Measurements from ENCODE around the gene VIM. TPM values are rescaled to one million over a fixed set of nuclear protein-coding genes. Genes with fewer than 3 reads are reported as not detected.

Gene VIM
- total and polyA plus RNA-seq, 10 of the 15 experiments (the other 5 are each of a cell fraction or from before 2014, with no cell fraction given): 44.2 to 287 (median 188) TPM

GRCh38 chr10:17238445-17239291 is 10.6 kb downstream of the VIM start (continued):
- TF ChIP-seq SKIL (IDR thresholded peaks at IDR 0.05; ENCODE audit: low read depth, poor library complexity, severe bottlenecking) (no peak), DPF2 (IDR thresholded peaks at IDR 0.05) (no peak), NKRF (conservative IDR thresholded peaks at IDR 0.05) (no peak)

GRCh38 chr10:17239345-17240085 is 11.5 kb downstream of the VIM start:
- SMC1A ChIA-PET (ENCODE audit: uncharacterized antibody, unreplicated experiment): no interaction called here
- intact Hi-C loops (cut with micrococcal nuclease; ENCODE audit: unreplicated experiment) (loop anchor here (10.0 kb wide), 1 partner anchor 655 kb away; no protein-coding TSS in a partner anchor), in situ Hi-C loops (cut with MboI) (no loop called here)
- H3K4me2 ChIP-seq (ENCODE audit: control insufficient read depth, insufficient read depth): no peak overlapping the region
- no peaks in the 10 kb centered on the region for H3K79me2 ChIP-seq (ENCODE audit: control insufficient read depth, insufficient read depth, low read length)
- TF ChIP-seq HDAC6 (IDR thresholded peaks at IDR 0.05; ENCODE audit: unreplicated experiment): no peak
- TF ChIP-seq SMARCA5 (IDR thresholded peaks at IDR 0.05): no peak
- TF ChIP-seq HDAC2 (IDR thresholded peaks at IDR 0.05): no peak
- no peak for TF ChIP-seq CHD1 (IDR thresholded peaks at IDR 0.05; ENCODE audit: low read depth, low read length)
- TF ChIP-seq SREBF1 (IDR thresholded peaks at IDR 0.05; ENCODE audit: low read length): no peak
- TF ChIP-seq MAX (IDR thresholded peaks at IDR 0.05; ENCODE audit: low read depth, low read length): no peak
- no peak for TF ChIP-seq MEF2A (IDR thresholded peaks at IDR 0.05; ENCODE audit: insufficient read depth, low read depth, low read length)
- TF ChIP-seq SUZ12 (IDR thresholded peaks at IDR 0.05; ENCODE audit: unreplicated experiment): no peak
- TF ChIP-seq ZNF24 (IDR thresholded peaks at IDR 0.05): no peak
- TF ChIP-seq BRCA1 (IDR thresholded peaks at IDR 0.05; ENCODE audit: low read depth, low read length): no peak
- TF ChIP-seq ATF3 (IDR thresholded peaks at IDR 0.05; ENCODE audit: borderline replicate concordance, extremely low read depth, low read depth, low read length): no peak
- H2AFZ ChIP-seq (ENCODE audit: control insufficient read depth, low read depth, low read length): no peak overlapping the region
- POLR2A ChIA-PET: no interaction called here
- H3K27me3 ChIP-seq (replicated peaks in 1 of 2; ENCODE audit: control insufficient read depth in 2 of 2, insufficient read depth in 2 of 2, low read length in 1 of 2): no peaks in the 10 kb centered on the region; a peak in 1 of 4 replicates
- DNase-seq (ENCODE audit: low read depth, low spot score) (no peak), ATAC-seq (no peak), FAIRE-seq (no peak)
- WGBS (ENCODE audit: insufficient coverage, insufficient replicate concordance, low lambda C conversion rate, missing lambda C conversion rate): 49% methylated on average over 6 of the region's 6 CpGs
- H4K20me1 ChIP-seq (ENCODE audit: control insufficient read depth, insufficient read depth): no peaks in the 10 kb centered on the region
- H3K36me3 ChIP-seq (ENCODE audit: control insufficient read depth in 2 of 2, insufficient read depth in 2 of 2, low read length in 1 of 2): peaks cover 4 to 7% of the 10 kb centered on the region in 2 experiments; a peak in 3 of 4 replicates
- RAD21 ChIA-PET (ENCODE audit: unreplicated experiment): no interaction called here
- BruUV-seq (replicated peaks): no TSS peak
- no peak overlapping the region for H3K27ac ChIP-seq (ENCODE audit: control insufficient read depth, insufficient read depth)
- no peak overlapping the region for H3K4me3 ChIP-seq
- H3K4me1 ChIP-seq (ENCODE audit: control insufficient read depth, insufficient read depth, low read length): no peaks in the 10 kb centered on the region
- no peak overlapping the region for H3K9ac ChIP-seq (ENCODE audit: control insufficient read depth, insufficient read depth, low read length)
- CTCF ChIA-PET: no interaction called here
- H3K9me3 ChIP-seq (replicated peaks; ENCODE audit: control insufficient read depth, insufficient read depth, low read length): no peaks in the 10 kb centered on the region; the same call in 2 of the 3 replicates
